ENCODE results near the gene CDC42EP1.
A peak's percentile ranks its signal among the peaks of the same experiment; 100 is the strongest.
"Not testable (repeated sequence)": the region's sequence is repeated elsewhere in the genome, so short reads cannot be mapped to it uniquely, and the experiment has no call there.

CDC42EP1 gene

DNA sequence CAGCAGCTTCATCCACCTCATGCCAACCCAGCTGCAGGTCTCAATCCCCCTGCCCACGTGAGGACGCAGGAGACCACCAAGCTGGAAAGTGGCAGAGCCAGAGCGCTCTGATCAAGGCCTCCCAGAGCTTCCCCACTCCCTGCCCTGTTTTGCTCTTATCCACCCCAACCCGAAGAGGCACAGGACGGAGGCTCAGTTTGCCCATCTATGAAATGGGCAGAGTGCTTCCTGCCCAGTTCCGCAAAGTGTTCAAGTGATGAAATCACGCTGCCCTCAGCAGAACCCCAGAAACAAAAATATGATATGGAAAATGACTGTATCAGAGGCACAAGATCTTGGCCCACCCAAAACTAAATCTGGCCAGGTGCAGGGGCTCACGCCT, 11.7 kb downstream of the CDC42EP1 start:
- H3K9ac ChIP-seq (ENCODE audit: low read length in 5 of 5): no peak overlapping the region
- H3K36me3 ChIP-seq (ENCODE audit: control insufficient read depth in 5 of 5, insufficient read depth in 5 of 5, low read length in 5 of 5): peaks cover 0 to 42% (median 19%) of the 10 kb centered on the region in 5 donors
- H3K4me1 ChIP-seq (ENCODE audit: control insufficient read depth in 5 of 5, insufficient read depth in 5 of 5, low read length in 5 of 5): peaks cover 2 to 21% (median 15%) of the 10 kb centered on the region in 5 donors
- H3K27ac ChIP-seq (ENCODE audit: low read depth, low read length): no peak overlapping the region
- no peaks in the 10 kb centered on the region for H3K9me3 ChIP-seq (ENCODE audit: control insufficient read depth in 5 of 5, low read length in 5 of 5)
- no peaks in the 10 kb centered on the region for H3K27me3 ChIP-seq (ENCODE audit: control insufficient read depth in 5 of 5, insufficient read depth in 4 of 5, low read length in 5 of 5)
- H3K4me3 ChIP-seq (ENCODE audit: low read depth in 1 of 5, low read length in 5 of 5): no peak overlapping the region

DNA sequence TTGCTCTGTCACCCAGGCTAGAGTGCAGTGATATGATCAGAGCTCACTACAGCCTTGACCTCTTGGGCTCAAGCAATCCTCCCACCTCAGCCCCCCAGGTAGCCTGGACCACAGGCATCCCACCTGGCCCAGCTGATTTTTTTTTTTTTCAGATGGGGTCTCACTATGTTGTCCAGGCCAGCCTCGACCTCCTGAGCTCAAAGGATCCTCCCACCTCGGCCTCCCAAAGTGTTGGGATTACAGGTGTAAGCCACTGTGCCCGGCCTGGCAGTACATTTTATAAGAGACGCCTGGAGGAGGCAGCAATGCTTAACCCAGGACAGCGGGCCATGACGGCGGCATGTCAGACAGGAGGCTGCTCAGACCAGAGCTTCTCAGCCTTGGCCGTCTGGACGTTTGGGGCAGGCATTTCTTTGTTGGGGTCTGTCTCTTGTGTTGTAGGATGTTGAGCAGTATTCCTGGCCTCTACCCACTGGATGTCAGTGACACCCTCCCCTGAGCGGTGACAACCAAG, 15.3 kb downstream of the CDC42EP1 start:
- H3K9ac ChIP-seq (ENCODE audit: low read length in 5 of 5): no peak overlapping the region
- H3K27ac ChIP-seq (ENCODE audit: low read depth, low read length): no peak overlapping the region
- H3K27me3 ChIP-seq (ENCODE audit: control insufficient read depth in 5 of 5, insufficient read depth in 4 of 5, low read length in 5 of 5): no peaks in the 10 kb centered on the region
- peaks cover 0 to 17% (median 5%) of the 10 kb centered on the region in 5 donors for H3K36me3 ChIP-seq (ENCODE audit: control insufficient read depth in 5 of 5, insufficient read depth in 5 of 5, low read length in 5 of 5)
- H3K9me3 ChIP-seq (ENCODE audit: control insufficient read depth in 5 of 5, low read length in 5 of 5): no peaks in the 10 kb centered on the region
- no peak overlapping the region for H3K4me3 ChIP-seq (ENCODE audit: low read depth in 1 of 5, low read length in 5 of 5)
- peaks cover 0 to 9% (median 5%) of the 10 kb centered on the region in 5 donors for H3K4me1 ChIP-seq (ENCODE audit: control insufficient read depth in 5 of 5, insufficient read depth in 5 of 5, low read length in 5 of 5)

DNA sequence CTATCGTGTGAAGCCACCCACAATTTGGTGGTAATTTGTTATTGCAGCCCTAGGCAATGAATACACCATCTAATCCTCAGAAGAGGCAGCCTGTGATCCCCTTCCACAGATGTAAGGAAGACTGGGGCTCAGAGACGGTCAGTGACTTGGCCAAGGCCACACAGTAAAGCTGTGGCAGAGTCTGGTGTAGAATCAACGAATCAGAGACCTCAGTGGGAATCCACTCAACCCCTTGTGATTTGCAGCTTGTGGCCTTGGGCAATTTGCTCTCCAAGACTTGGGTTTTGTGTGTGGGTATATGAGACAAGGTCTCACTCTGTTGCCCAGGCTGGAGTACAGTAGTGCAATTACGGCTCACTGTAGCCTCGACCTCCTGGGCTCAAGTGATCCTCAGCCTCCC, 17.7 kb downstream of the CDC42EP1 start:
- Histone ChIP-seq H3K4me3 (ENCODE audit: low read depth in 1 of 5, low read length in 5 of 5) (no peak overlapping the region), H3K9ac (ENCODE audit: low read length in 5 of 5) (no peak overlapping the region), H3K9me3 (ENCODE audit: control insufficient read depth in 5 of 5, low read length in 5 of 5) (no peaks in the 10 kb centered on the region), H3K4me1 (ENCODE audit: control insufficient read depth in 5 of 5, insufficient read depth in 5 of 5, low read length in 5 of 5) (peaks cover 0 to 25% (median 17%) of the 10 kb centered on the region in 5 donors), H3K27me3 (ENCODE audit: control insufficient read depth in 5 of 5, insufficient read depth in 4 of 5, low read length in 5 of 5) (no peaks in the 10 kb centered on the region), H3K27ac (ENCODE audit: low read depth, low read length) (no peak overlapping the region), H3K36me3 (ENCODE audit: control insufficient read depth in 5 of 5, insufficient read depth in 5 of 5, low read length in 5 of 5) (peaks cover 0 to 8% (median 5%) of the 10 kb centered on the region in 5 donors)

DNA sequence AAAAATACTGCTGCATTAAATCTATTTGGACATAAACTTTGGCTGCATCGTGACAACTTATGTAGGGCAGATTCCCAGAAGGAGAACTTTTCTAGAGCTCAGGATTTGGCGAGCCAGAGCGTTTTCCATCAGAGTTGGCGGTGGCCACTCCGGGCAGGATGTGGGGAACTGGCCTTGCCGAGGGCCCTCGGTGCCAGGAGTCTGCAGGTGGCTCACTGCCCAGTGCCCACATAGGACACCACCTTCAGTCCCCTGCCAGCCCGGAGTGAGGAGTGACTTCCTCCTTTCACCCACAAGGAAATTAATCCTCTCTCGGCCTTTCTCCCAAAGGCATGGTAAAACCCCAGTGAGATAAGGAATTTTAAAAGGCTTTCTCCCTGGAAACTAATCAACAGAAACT, 21.2 kb downstream of the CDC42EP1 start:
- Histone ChIP-seq H3K27ac (ENCODE audit: low read depth, low read length) (no peak overlapping the region), H3K9ac (ENCODE audit: low read length in 5 of 5) (no peak overlapping the region), H3K9me3 (ENCODE audit: control insufficient read depth in 5 of 5, low read length in 5 of 5) (no peaks in the 10 kb centered on the region), H3K27me3 (ENCODE audit: control insufficient read depth in 5 of 5, insufficient read depth in 4 of 5, low read length in 5 of 5) (no peaks in the 10 kb centered on the region), H3K36me3 (ENCODE audit: control insufficient read depth in 5 of 5, insufficient read depth in 5 of 5, low read length in 5 of 5) (peaks cover 0 to 5% (median 5%) of the 10 kb centered on the region in 5 donors), H3K4me1 (ENCODE audit: control insufficient read depth in 5 of 5, insufficient read depth in 5 of 5, low read length in 5 of 5) (peaks cover 0 to 19% (median 15%) of the 10 kb centered on the region in 5 donors), H3K4me3 (ENCODE audit: low read depth in 1 of 5, low read length in 5 of 5) (no peak overlapping the region)

DNA sequence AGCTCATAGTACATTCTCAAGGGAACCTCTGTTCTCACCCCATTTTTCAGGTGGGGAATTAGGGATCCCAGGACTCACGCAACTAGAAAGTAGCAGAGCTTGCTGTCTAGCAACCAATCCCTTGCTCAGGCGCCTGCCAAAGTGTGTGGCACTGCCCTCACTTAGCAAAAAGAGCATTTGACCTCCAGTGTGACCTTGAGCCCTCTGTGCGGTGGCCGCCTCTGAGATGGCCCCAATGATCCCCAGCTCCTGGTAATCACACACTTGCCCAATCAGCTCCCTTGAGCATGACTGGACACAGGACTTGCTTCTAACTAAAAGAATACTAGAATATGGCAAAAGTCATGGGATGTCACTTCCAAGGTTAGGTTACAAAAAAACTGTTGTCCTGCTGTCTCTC, 22.2 kb downstream of the CDC42EP1 start:
- H3K27me3 ChIP-seq (ENCODE audit: control insufficient read depth in 5 of 5, insufficient read depth in 4 of 5, low read length in 5 of 5): no peaks in the 10 kb centered on the region
- H3K9me3 ChIP-seq (ENCODE audit: control insufficient read depth in 5 of 5, low read length in 5 of 5): no peaks in the 10 kb centered on the region
- H3K27ac ChIP-seq (ENCODE audit: low read depth, low read length): no peak overlapping the region
- H3K9ac ChIP-seq (ENCODE audit: low read length in 5 of 5): no peak overlapping the region
- peaks cover 0 to 19% (median 15%) of the 10 kb centered on the region in 5 donors for H3K4me1 ChIP-seq (ENCODE audit: control insufficient read depth in 5 of 5, insufficient read depth in 5 of 5, low read length in 5 of 5)
- H3K4me3 ChIP-seq (ENCODE audit: low read depth in 1 of 5, low read length in 5 of 5): no peak overlapping the region
- peaks cover 0 to 5% (median 5%) of the 10 kb centered on the region in 5 donors for H3K36me3 ChIP-seq (ENCODE audit: control insufficient read depth in 5 of 5, insufficient read depth in 5 of 5, low read length in 5 of 5)

DNA sequence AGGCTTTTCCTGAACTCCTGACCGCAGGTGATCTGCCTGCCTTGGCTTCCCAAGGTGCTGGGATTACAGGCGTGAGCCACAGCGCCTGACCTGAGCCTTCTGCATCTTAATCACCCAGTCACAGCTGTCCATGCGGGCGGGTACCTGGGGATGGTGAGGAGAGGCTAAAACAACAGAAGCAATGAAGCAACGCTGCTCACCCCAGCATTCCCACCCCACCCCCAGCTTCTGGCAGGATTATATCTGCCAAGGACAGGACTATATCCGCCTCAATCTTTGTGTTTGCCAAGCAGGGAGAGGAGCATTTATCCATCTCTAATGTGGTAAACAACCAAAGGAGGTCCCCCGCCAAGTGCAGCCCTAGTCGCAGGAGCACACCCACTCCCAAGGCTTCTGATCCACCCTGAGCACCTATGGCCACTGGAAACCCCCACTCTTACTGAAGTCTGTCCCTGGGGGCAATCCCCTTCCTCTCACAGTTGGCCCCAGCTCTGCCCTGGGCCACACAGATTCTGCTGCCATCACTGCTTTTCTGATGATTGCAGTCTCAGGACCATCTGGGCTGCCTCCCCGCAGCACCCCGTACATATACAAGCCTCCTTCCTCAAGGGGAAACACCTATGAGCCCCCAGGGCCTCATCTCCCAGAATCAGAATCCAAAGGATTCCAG, 28.4 kb downstream of the CDC42EP1 start:
- Histone ChIP-seq H3K4me3 (ENCODE audit: low read depth in 1 of 5, low read length in 5 of 5) (peak overlapping the region in 1 of 5 donors; percentile 19), H3K36me3 (ENCODE audit: control insufficient read depth in 5 of 5, insufficient read depth in 5 of 5, low read length in 5 of 5) (no peaks in the 10 kb centered on the region), H3K9me3 (ENCODE audit: control insufficient read depth in 5 of 5, low read length in 5 of 5) (no peaks in the 10 kb centered on the region), H3K9ac (ENCODE audit: low read length in 5 of 5) (no peak overlapping the region), H3K27ac (ENCODE audit: low read depth, low read length) (no peak overlapping the region), H3K4me1 (ENCODE audit: control insufficient read depth in 5 of 5, insufficient read depth in 5 of 5, low read length in 5 of 5) (peaks cover 0 to 35% (median 24%) of the 10 kb centered on the region in 5 donors), H3K27me3 (ENCODE audit: control insufficient read depth in 5 of 5, insufficient read depth in 4 of 5, low read length in 5 of 5) (no peaks in the 10 kb centered on the region)

DNA sequence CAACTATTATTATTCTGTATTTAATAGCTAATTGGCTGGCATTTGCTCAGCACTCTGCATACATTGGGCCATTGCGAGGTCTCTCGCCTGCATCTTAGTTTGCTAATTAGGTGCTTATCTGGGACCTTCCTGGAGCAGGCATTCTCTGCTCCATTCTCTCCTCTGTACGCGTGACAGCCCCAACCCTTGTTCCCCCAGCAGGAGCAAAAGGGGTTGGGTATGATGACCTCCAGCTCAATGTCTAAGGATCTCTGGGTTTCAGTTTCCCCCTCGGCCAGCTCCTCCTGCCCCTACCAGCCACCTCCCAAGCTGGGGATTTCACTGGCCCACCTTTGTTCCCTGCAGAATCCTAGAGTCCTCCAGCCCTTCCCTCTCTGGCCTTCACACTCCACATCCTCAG, 29.4 kb downstream of the CDC42EP1 start:
- H3K27ac ChIP-seq (ENCODE audit: low read depth, low read length): no peak overlapping the region

DNA sequence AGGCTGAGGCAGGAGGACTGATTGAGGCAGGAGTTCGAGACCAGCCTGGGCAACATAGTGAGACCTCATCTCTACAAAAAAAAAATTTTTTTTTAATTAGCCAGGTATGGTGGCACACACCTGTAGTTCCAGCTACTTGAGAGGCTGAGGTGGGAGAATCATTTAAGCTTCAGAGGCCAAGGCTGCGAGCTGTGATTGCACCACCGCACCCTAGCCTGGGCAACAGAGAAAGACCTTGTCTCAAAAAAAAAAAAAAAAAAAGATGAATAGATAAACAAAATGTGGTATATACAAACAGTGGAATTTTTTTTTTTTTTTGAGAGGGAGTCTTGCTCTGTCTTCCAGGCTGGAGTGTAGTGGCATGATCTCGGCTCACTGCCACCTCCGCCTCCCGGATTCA, 30.8 kb downstream of the CDC42EP1 start:
- H3K9me3 ChIP-seq (ENCODE audit: control insufficient read depth in 5 of 5, low read length in 5 of 5); H3K36me3 ChIP-seq (ENCODE audit: control insufficient read depth in 5 of 5, insufficient read depth in 5 of 5, low read length in 5 of 5); H3K27ac ChIP-seq (ENCODE audit: low read depth, low read length); H3K4me3 ChIP-seq (ENCODE audit: low read depth in 1 of 5, low read length in 5 of 5); H3K9ac ChIP-seq (ENCODE audit: low read length in 5 of 5); H3K27me3 ChIP-seq (ENCODE audit: control insufficient read depth in 5 of 5, insufficient read depth in 4 of 5, low read length in 5 of 5): not testable (repeated sequence)
- H3K4me1 ChIP-seq (ENCODE audit: control insufficient read depth in 5 of 5, insufficient read depth in 5 of 5, low read length in 5 of 5): peaks cover 0 to 35% (median 24%) of the 10 kb centered on the region in 5 donors

More for the DNA sequence above, 29.4 kb downstream of the CDC42EP1 start:
- no peak overlapping the region for H3K4me3 ChIP-seq (ENCODE audit: low read depth in 1 of 5, low read length in 5 of 5)
- no peaks in the 10 kb centered on the region for H3K27me3 ChIP-seq (ENCODE audit: control insufficient read depth in 5 of 5, insufficient read depth in 4 of 5, low read length in 5 of 5)
- no peaks in the 10 kb centered on the region for H3K36me3 ChIP-seq (ENCODE audit: control insufficient read depth in 5 of 5, insufficient read depth in 5 of 5, low read length in 5 of 5)
- no peak overlapping the region for H3K9ac ChIP-seq (ENCODE audit: low read length in 5 of 5)
- H3K9me3 ChIP-seq (ENCODE audit: control insufficient read depth in 5 of 5, low read length in 5 of 5): no peaks in the 10 kb centered on the region
- H3K4me1 ChIP-seq (ENCODE audit: control insufficient read depth in 5 of 5, insufficient read depth in 5 of 5, low read length in 5 of 5): peaks cover 0 to 35% (median 24%) of the 10 kb centered on the region in 5 donors

DNA sequence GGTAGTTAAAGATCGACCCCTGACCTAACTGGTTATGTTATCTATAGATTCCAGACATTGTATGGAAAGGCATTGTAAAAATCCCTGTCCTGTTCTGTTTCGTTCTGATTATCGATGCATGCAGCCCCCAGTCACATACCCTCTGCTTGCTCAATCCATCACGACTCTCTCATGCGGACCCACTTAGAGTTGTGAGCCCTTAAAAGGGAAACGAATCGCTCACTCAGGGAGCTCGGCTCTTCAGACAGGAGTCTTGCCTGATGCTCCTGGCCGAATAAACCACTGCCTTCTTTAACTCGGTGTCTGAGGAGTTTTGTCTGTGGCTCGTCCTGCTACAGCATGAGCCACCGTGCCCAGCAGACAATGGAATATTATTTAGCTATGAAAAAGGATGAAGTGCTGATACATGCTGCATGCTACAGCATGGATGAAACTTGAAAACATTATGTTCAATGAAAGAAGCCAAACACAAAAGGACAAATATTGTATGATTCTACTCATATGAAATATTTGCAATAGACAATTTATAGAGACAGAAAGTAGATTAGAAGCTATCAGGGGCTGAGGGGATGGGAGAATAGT, 31.6 kb downstream of the CDC42EP1 start:
- Histone ChIP-seq H3K4me3 (ENCODE audit: low read depth in 1 of 5, low read length in 5 of 5) (peak overlapping the region in 1 of 5 donors; percentile 40), H3K36me3 (ENCODE audit: control insufficient read depth in 5 of 5, insufficient read depth in 5 of 5, low read length in 5 of 5) (no peaks in the 10 kb centered on the region), H3K9me3 (ENCODE audit: control insufficient read depth in 5 of 5, low read length in 5 of 5) (no peaks in the 10 kb centered on the region), H3K27me3 (ENCODE audit: control insufficient read depth in 5 of 5, insufficient read depth in 4 of 5, low read length in 5 of 5) (no peaks in the 10 kb centered on the region), H3K9ac (ENCODE audit: low read length in 5 of 5) (no peak overlapping the region), H3K4me1 (ENCODE audit: control insufficient read depth in 5 of 5, insufficient read depth in 5 of 5, low read length in 5 of 5) (peaks cover 0 to 35% (median 24%) of the 10 kb centered on the region in 5 donors), H3K27ac (ENCODE audit: low read depth, low read length) (no peak overlapping the region)

DNA sequence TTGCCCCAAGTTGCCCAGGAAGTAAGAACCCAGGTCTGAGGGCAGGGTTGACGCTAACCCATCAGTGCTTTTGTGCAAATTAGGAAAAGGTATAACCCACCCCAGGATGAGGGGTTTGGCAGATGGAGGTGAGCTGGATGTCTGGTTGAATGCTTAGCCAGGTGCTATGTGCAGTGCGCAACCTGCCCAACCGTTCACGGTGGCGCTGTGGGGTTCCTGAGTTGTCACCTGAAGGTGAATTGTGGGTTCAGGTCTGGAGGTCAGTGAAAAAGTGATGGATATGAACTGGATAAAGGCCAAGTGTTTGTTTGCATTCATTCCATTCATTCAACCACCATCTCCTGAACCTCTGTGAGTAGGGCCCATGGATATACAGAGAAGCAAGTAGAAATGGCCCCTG, 34.0 kb downstream of the CDC42EP1 start:
- H3K27me3 ChIP-seq (ENCODE audit: control insufficient read depth in 5 of 5, insufficient read depth in 4 of 5, low read length in 5 of 5): no peaks in the 10 kb centered on the region
- H3K27ac ChIP-seq (ENCODE audit: low read depth, low read length): no peak overlapping the region
- no peaks in the 10 kb centered on the region for H3K36me3 ChIP-seq (ENCODE audit: control insufficient read depth in 5 of 5, insufficient read depth in 5 of 5, low read length in 5 of 5)
- no peak overlapping the region for H3K4me3 ChIP-seq (ENCODE audit: low read depth in 1 of 5, low read length in 5 of 5)
- H3K4me1 ChIP-seq (ENCODE audit: control insufficient read depth in 5 of 5, insufficient read depth in 5 of 5, low read length in 5 of 5): peaks cover 0 to 26% (median 15%) of the 10 kb centered on the region in 5 donors
- H3K9ac ChIP-seq (ENCODE audit: low read length in 5 of 5): no peak overlapping the region
- no peaks in the 10 kb centered on the region for H3K9me3 ChIP-seq (ENCODE audit: control insufficient read depth in 5 of 5, low read length in 5 of 5)

Data from subcutaneous abdominal adipose tissue (tissue), 5 donors.